Measurements from ENCODE around the gene NAP1L1. TPM values are rescaled to one million over a fixed set of nuclear protein-coding genes. Genes with fewer than 3 reads are reported as not detected.

Gene NAP1L1
- total RNA-seq, 4 donors from 2014 or later = 175 to 544 (median 399) TPM

DNA sequence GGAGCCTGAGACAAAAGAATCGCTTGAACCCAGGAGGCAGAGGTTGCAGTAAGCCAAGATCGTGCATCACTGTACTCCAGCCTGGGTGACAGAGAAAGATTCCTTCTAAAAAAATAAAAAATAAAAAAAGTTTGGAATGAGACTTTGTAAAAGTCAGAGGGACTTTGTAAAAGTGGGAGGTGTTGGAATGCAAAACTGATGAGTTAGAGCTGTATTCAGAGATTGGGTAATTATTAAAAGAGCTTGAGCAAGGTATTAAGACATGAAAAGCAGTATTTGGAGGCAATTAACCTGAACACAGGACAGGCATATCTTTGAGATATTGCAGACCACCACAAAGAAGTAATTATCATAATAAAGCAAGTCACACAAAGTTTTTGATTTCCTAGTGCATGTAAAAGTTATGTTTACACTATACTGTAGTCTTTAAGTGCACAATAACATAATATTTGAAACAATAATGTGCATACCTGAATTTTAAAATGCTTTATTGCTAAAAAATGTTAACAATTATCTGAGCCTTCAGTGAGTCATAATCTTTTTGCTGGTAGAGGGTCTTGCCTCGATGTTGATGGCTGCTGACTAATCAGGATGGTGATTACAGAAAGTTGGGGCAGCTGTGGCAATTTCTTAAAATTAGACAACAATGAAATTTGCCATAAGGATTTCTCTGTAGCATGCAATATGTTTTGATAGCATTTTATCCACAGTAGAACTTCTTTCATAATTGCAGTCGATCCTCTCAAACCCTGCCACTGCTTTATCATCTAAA, 86.0 kb downstream of the NAP1L1 start:
- TF ChIP-seq POLR2A (IDR thresholded peaks at IDR 0.05) = no peak
- TF ChIP-seq, protein P1, sequence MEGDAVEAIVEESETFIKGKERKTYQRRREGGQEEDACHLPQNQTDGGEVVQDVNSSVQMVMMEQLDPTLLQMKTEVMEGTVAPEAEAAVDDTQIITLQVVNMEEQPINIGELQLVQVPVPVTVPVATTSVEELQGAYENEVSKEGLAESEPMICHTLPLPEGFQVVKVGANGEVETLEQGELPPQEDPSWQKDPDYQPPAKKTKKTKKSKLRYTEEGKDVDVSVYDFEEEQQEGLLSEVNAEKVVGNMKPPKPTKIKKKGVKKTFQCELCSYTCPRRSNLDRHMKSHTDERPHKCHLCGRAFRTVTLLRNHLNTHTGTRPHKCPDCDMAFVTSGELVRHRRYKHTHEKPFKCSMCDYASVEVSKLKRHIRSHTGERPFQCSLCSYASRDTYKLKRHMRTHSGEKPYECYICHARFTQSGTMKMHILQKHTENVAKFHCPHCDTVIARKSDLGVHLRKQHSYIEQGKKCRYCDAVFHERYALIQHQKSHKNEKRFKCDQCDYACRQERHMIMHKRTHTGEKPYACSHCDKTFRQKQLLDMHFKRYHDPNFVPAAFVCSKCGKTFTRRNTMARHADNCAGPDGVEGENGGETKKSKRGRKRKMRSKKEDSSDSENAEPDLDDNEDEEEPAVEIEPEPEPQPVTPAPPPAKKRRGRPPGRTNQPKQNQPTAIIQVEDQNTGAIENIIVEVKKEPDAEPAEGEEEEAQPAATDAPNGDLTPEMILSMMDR (IDR thresholded peaks at IDR 0.05) = no peak
- Histone ChIP-seq H3K36me3 (no peaks in the 10 kb centered on the region), H3K4me1 (no peaks in the 10 kb centered on the region), H3K9me3 (no peaks in the 10 kb centered on the region), H3K27me3 (no peaks in the 10 kb centered on the region), H3K4me3 (no peak overlapping the region), H3K27ac (no peak overlapping the region)
- no peak for DNase-seq
- intact Hi-C loops (cut with DNase I; ENCODE audit: low total_unique reads) = no loop called here

DNA sequence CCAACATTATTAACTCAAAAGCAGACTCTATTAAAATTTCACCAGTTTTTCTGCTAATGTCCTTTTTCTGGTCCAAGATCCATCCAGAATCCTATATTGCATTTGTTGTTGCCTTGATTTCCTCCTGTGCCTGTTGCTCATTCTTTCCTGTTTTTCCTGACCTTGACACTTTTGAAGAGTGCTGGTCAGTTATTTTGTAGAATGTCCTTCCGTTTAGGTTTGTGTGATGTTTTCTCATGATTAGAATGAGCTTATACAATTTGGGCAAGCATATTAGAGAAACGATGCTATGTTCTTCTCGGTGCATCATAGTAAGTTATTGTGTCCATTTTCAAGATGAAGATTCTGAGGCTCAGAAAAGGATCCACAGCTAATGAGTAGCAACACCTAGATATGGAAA, 86.8 kb downstream of the NAP1L1 start:
- no peak for TF ChIP-seq POLR2A (IDR thresholded peaks at IDR 0.05)
- TF ChIP-seq, protein P1 (IDR thresholded peaks at IDR 0.05) = no peak

DNA sequence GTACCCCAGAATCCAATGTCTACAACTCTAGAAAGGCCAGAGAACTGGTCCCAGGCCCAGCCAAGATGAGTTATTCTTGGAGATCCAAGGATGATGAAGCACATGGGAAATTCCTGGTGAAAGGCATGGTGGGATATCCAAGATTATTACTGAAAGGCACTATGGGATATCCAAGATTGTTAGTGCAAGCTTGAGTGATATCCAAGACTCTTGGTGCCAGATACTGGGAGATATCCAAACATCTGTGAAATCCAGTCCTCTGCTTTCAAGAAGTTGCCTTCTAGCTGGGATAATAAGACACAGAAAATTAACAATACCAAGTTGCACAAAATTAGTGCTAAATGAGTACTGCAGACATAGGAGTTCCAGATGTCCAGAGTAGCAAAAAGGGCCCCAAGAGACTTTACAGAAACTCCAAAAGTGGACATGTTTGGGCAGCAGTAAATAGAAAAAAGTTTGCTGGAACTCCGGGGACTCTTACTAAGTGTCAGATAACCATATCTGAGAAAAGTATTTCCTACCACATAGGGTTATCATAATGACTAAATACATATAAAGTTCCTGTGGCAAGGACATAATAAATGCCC, 87.5 kb downstream of the NAP1L1 start:
- Histone ChIP-seq H3K27ac (no peak overlapping the region), H3K36me3 (no peaks in the 10 kb centered on the region), H3K4me1 (no peaks in the 10 kb centered on the region), H3K4me3 (no peak overlapping the region), H3K9me3 (no peaks in the 10 kb centered on the region), H3K27me3 (no peaks in the 10 kb centered on the region)
- no peak for TF ChIP-seq POLR2A (IDR thresholded peaks at IDR 0.05)
- TF ChIP-seq, protein P1 (IDR thresholded peaks at IDR 0.05) = no peak
- intact Hi-C loops (cut with DNase I; ENCODE audit: low total_unique reads) = no loop called here
- no peak for DNase-seq

More for the DNA sequence above, 86.8 kb downstream of the NAP1L1 start:
- Histone ChIP-seq H3K27ac (no peak overlapping the region), H3K4me3 (no peak overlapping the region), H3K27me3 (no peaks in the 10 kb centered on the region), H3K4me1 (no peaks in the 10 kb centered on the region), H3K36me3 (no peaks in the 10 kb centered on the region), H3K9me3 (no peaks in the 10 kb centered on the region)
- no peak for DNase-seq
- intact Hi-C loops (cut with DNase I; ENCODE audit: low total_unique reads) = no loop called here

DNA sequence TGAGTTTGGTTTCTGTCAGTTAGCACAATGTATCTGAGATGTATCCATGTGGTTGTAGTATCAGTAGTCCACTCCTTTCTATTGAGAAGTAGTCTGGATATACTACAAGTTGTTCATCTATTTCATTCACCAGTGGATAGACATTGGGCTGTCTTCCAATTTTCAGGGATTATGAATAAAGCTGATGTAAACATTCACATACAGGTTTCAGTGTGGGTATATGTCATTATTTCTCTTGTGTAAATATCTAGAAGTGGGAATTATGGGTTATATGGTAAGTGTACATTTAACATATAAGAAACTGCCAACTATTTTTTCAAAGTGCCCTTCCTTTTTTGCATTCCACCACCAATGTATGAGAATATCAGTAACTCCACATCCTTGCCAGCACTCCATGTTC, 88.8 kb downstream of the NAP1L1 start:
- DNase-seq = no peak
- no peak overlapping the region for H3K4me3 ChIP-seq
- no peaks in the 10 kb centered on the region for H3K4me1 ChIP-seq
- H3K9me3 ChIP-seq = no peaks in the 10 kb centered on the region
- H3K36me3 ChIP-seq = no peaks in the 10 kb centered on the region
- no peaks in the 10 kb centered on the region for H3K27me3 ChIP-seq
- TF ChIP-seq, protein P1 (IDR thresholded peaks at IDR 0.05) = no peak
- no peak for TF ChIP-seq POLR2A (IDR thresholded peaks at IDR 0.05)
- intact Hi-C loops (cut with DNase I; ENCODE audit: low total_unique reads) = no loop called here
- no peak overlapping the region for H3K27ac ChIP-seq

DNA sequence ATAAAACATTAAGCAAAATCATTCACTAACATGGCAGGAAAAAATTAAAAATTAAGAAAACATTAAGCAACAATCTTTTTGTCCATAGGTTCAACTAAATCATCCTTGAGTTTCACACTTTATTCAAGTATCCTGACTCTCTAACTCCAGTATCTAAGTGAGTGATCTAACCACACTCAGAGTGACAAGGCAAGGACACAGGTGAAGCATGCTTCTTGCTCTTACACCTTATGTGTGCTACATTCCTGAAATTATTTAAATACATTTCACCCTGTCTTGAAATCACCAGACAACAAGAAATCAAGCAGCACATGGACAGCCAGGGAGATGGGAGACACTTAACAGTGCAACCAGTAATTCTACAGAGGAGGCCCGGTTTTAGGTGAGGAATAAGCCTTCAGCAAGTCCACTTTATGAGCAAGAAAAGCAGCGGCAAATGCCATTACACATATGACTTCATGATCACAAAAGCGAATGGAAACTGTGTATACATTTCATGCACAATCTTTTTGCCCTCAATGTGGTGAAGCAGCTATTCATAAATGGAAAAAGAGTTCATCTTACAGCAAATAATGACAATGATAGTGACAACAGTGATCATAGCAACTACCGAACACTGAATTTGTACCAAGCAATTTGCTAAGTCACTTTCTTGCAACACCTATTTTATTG, 90.3 kb downstream of the NAP1L1 start:
- TF ChIP-seq POLR2A (IDR thresholded peaks at IDR 0.05) = no peak
- TF ChIP-seq, protein P1 (IDR thresholded peaks at IDR 0.05) = no peak
- Histone ChIP-seq H3K36me3 (no peaks in the 10 kb centered on the region), H3K4me1 (no peaks in the 10 kb centered on the region), H3K4me3 (no peak overlapping the region), H3K27me3 (no peaks in the 10 kb centered on the region), H3K9me3 (no peaks in the 10 kb centered on the region), H3K27ac (no peak overlapping the region)
- intact Hi-C loops (cut with DNase I; ENCODE audit: low total_unique reads) = no loop called here
- no peak for DNase-seq

Measured in uterus (tissue), 4 donors.